H1 (cell line): ENCODE results near the gene SRGAP3. TPM values are rescaled to one million over a fixed set of nuclear protein-coding genes. Genes with fewer than 3 reads are reported as not detected.

Source experiments
- CTCF ChIA-PET: fragments of 300-600 bp; sonication (Branson Sonifier 250); formaldehyde crosslinking; loops from one replicate; lab custom pipeline; 2021; ENCODE audit not compliant: partially characterized antibody; lab: Charles Lee
- POLR2A ChIA-PET: fragments of 300-600 bp; sonication (Branson Sonifier 250); formaldehyde crosslinking; loops from one replicate; lab custom pipeline; 2021; ENCODE audit warnings: inconsistent platforms; ENCODE audit not compliant: partially characterized antibody; lab: Charles Lee
- DNase-seq, 2 experiments: peaks; one replicate each; pipeline versions ENCODE4 v3.0.0 to v3.0.0-alpha.2; 2010 to 2022; ENCODE audit warnings: low spot score in 2 of 2, low read depth in 1 of 2, mixed read lengths in 1 of 2
- FAIRE-seq: peaks from 2 replicates; lab custom pipeline; 2011; peaks lifted over from hg19 to GRCh38; lab: Jason Lieb, UNC
- H2AFZ ChIP-seq: 2 replicates; pipeline ENCODE4 v1.8.1; 2012; ENCODE audit warnings: low read length, inconsistent platforms
- H2AK5ac ChIP-seq: 2 replicates; pipeline ENCODE4 v1.6.1; 2013; ENCODE audit warnings: low read depth, low read length
- H2BK120ac ChIP-seq: replicated peaks from 2 replicates; pipeline ENCODE3; 2013; ENCODE audit warnings: low read depth, low read length, inconsistent platforms
- H2BK12ac ChIP-seq: 2 replicates; pipeline ENCODE4 v1.6.1; 2013; ENCODE audit warnings: low read depth, low read length
- H2BK15ac ChIP-seq: 2 replicates; pipeline ENCODE4 v1.6.1; 2013; ENCODE audit warnings: low read length
- H2BK20ac ChIP-seq: 2 replicates; pipeline ENCODE4 v1.6.1; 2013; ENCODE audit warnings: low read length
- H2BK5ac ChIP-seq: 2 replicates; pipeline ENCODE4 v1.6.1; 2013; ENCODE audit warnings: low read depth, low read length
- H3K14ac ChIP-seq: 2 replicates; pipeline ENCODE4 v1.6.1; 2013; ENCODE audit warnings: inconsistent platforms; ENCODE audit not compliant: insufficient read length
- H3K18ac ChIP-seq: 2 replicates; pipeline ENCODE4 v1.6.1; 2013; ENCODE audit warnings: low read length; ENCODE audit errors: extremely low read depth
- H3K23ac ChIP-seq: 2 replicates; pipeline ENCODE4 v1.6.1; 2013; ENCODE audit warnings: inconsistent platforms; ENCODE audit not compliant: insufficient read length
- H3K23me2 ChIP-seq: 2 replicates; pipeline ENCODE4 v1.6.1; 2013; ENCODE audit warnings: low read depth, low read length
- H3K27ac ChIP-seq: 2 replicates; pipeline ENCODE4 v1.6.1; 2011; ENCODE audit warnings: low read depth, low read length, inconsistent platforms
- H3K27me3 ChIP-seq, 4 experiments: replicated peaks in 1 of 4; 1 replicate in 1 of 4; 2 replicates in 3 of 4; pipeline versions ENCODE4 v1.6.1 to v1.8.1; 2011 to 2013; ENCODE audit warnings: low read length in 3 of 4, mild to moderate bottlenecking in 3 of 4, inconsistent platforms in 2 of 4, mixed read lengths in 2 of 4, moderate library complexity in 1 of 4; ENCODE audit not compliant: control insufficient read depth in 3 of 4, insufficient read depth in 3 of 4; ENCODE audit errors: extremely low read depth in 1 of 4
- H3K36me3 ChIP-seq, 4 experiments: 2 replicates each; pipeline versions ENCODE4 v1.6.1 to v1.8.1; 2011 to 2013; ENCODE audit warnings: mild to moderate bottlenecking in 4 of 4, low read length in 3 of 4, moderate library complexity in 2 of 4, control low read depth in 1 of 4, inconsistent platforms in 1 of 4; ENCODE audit not compliant: insufficient read depth in 4 of 4, control insufficient read depth in 2 of 4
- H3K4ac ChIP-seq: replicated peaks from 2 replicates; pipeline ENCODE3; 2013; ENCODE audit warnings: low read length, low read depth, mixed read lengths, inconsistent platforms; ENCODE audit not compliant: insufficient read length
- H3K4me1 ChIP-seq, 4 experiments: replicated peaks in 1 of 4; 1 replicate in 1 of 4; 2 replicates in 3 of 4; pipeline versions ENCODE4 v1.6.1 to v1.8.1; 2011 to 2013; ENCODE audit warnings: low read length in 3 of 4, inconsistent platforms in 2 of 4, mixed read lengths in 1 of 4; ENCODE audit not compliant: insufficient read depth in 4 of 4, control insufficient read depth in 3 of 4
- H3K4me2 ChIP-seq, 2 experiments: 2 replicates each; pipeline versions ENCODE4 v1.6.1 to v1.8.1; 2011 to 2013; ENCODE audit warnings: low read depth in 2 of 2, low read length in 2 of 2, control low read depth in 1 of 2, inconsistent platforms in 1 of 2, mild to moderate bottlenecking in 1 of 2; ENCODE audit not compliant: insufficient read depth in 1 of 2
- H3K4me3 ChIP-seq, 4 experiments: fragments of 200-600, 300-600 bp in 1 of 4; sonication (generic), shearing (Covaris generic), sonication (Bioruptor Twin) in 1 of 4; 2 replicates each; pipeline versions ENCODE4 v1.5.1 to v1.8.1; 2011 to 2016; ENCODE audit warnings: low read length in 4 of 4, low read depth in 3 of 4, control low read depth in 2 of 4, inconsistent platforms in 2 of 4, mild to moderate bottlenecking in 2 of 4, mixed read lengths in 1 of 4, moderate library complexity in 1 of 4; ENCODE audit not compliant: insufficient read depth in 2 of 4; ENCODE audit errors: extremely low read depth in 1 of 4
- H3K56ac ChIP-seq: replicated peaks from 2 replicates; pipeline ENCODE3; 2013; ENCODE audit warnings: low read depth, mild to moderate bottlenecking, mixed read lengths, low read length, inconsistent platforms; ENCODE audit not compliant: insufficient read length
- H3K79me1 ChIP-seq: 2 replicates; pipeline ENCODE4 v1.6.1; 2013; ENCODE audit warnings: low read depth, low read length, control low read depth
- H3K79me2 ChIP-seq, 2 experiments: 2 replicates each; pipeline versions ENCODE4 v1.6.1 to v1.8.1; 2012 to 2013; ENCODE audit warnings: low read length in 2 of 2, mild to moderate bottlenecking in 2 of 2, inconsistent platforms in 1 of 2; ENCODE audit not compliant: insufficient read depth in 2 of 2, control insufficient read depth in 1 of 2
- H3K9ac ChIP-seq, 4 experiments: replicated peaks in 1 of 4; 1 replicate in 1 of 4; 2 replicates in 3 of 4; pipeline versions ENCODE4 v1.6.1 to v1.8.1; 2011 to 2013; ENCODE audit warnings: low read depth in 3 of 4, low read length in 3 of 4, control low read depth in 2 of 4, mild to moderate bottlenecking in 2 of 4, moderate library complexity in 2 of 4, inconsistent platforms in 1 of 4; ENCODE audit errors: extremely low read depth in 1 of 4
- H3K9me3 ChIP-seq, 2 experiments: 2 replicates each; pipeline versions ENCODE4 v1.6.1 to v1.8.1; 2012 to 2013; ENCODE audit warnings: mild to moderate bottlenecking in 2 of 2, moderate library complexity in 2 of 2, control low read depth in 1 of 2, inconsistent platforms in 1 of 2, low read depth in 1 of 2, low read length in 1 of 2, mixed read lengths in 1 of 2; ENCODE audit not compliant: insufficient read depth in 2 of 2
- H4K20me1 ChIP-seq, 2 experiments: replicated peaks in 1 of 2; 2 replicates each; pipeline versions ENCODE3 to v1.8.1; 2011 to 2013; ENCODE audit warnings: inconsistent platforms in 2 of 2, low read length in 2 of 2, mild to moderate bottlenecking in 1 of 2; ENCODE audit not compliant: insufficient read depth in 2 of 2, control insufficient read depth in 1 of 2
- H4K5ac ChIP-seq: 2 replicates; pipeline ENCODE4 v1.6.1; 2013; ENCODE audit warnings: low read length, low read depth, mixed read lengths, inconsistent platforms; ENCODE audit not compliant: insufficient read length
- H4K8ac ChIP-seq: 2 replicates; pipeline ENCODE4 v1.8.0; 2013; ENCODE audit warnings: mild to moderate bottlenecking, moderate library complexity, low read length, inconsistent platforms; ENCODE audit not compliant: insufficient read depth; ENCODE audit errors: extremely low read depth
- H4K91ac ChIP-seq: replicated peaks from 2 replicates; pipeline ENCODE3; 2013; ENCODE audit warnings: low read length, mixed read lengths, inconsistent platforms; ENCODE audit not compliant: insufficient read length
- BRCA1 ChIP-seq: IDR thresholded peaks from 2 replicates; pipeline ENCODE4 v1.6.1; 2012; ENCODE audit warnings: low read depth, low read length, improper control_type of control experiment
- CBX8 ChIP-seq: fragments of 300-800, 300-1000 bp; sonication (generic); IDR thresholded peaks from 2 replicates; pipeline ENCODE4 v1.7.1; 2016; ENCODE audit warnings: low read depth, low read length, borderline replicate concordance
- CHD1 ChIP-seq: IDR thresholded peaks from 2 replicates; pipeline ENCODE4 v1.6.1; 2012; ENCODE audit warnings: low read depth, low read length, improper control_type of control experiment
- CHD2 ChIP-seq: IDR thresholded peaks from 2 replicates; pipeline ENCODE4 v1.6.1; 2012; ENCODE audit warnings: low read length, improper control_type of control experiment
- CTBP2 ChIP-seq: IDR thresholded peaks from 2 replicates; pipeline ENCODE4 v1.7.0; 2011; ENCODE audit warnings: borderline replicate concordance, mild to moderate bottlenecking, moderate library complexity, mixed read lengths, low read length; ENCODE audit not compliant: insufficient read depth, insufficient read length
- HDAC2 ChIP-seq, 2 experiments: fragments of 300-600 bp in 1 of 2; sonication (generic) in 1 of 2; IDR thresholded peaks; 2 replicates each; pipeline ENCODE4 v1.6.1; 2011 to 2012; ENCODE audit warnings: low read depth in 2 of 2, low read length in 2 of 2, mild to moderate bottlenecking in 2 of 2, moderate library complexity in 2 of 2, borderline replicate concordance in 1 of 2, inconsistent platforms in 1 of 2
- RXRA ChIP-seq: IDR thresholded peaks from 2 replicates; pipeline ENCODE4 v1.6.1; 2011; ENCODE audit warnings: low read depth, mild to moderate bottlenecking, low read length, moderate library complexity; ENCODE audit not compliant: insufficient read depth
- SUZ12 ChIP-seq: fragments of 200-600 bp; sonication (generic); IDR thresholded peaks from 2 replicates; pipeline ENCODE4 v1.6.1; 2012; ENCODE audit warnings: mild to moderate bottlenecking, inconsistent platforms, low read length, moderate library complexity, mixed read lengths
- TAF7 ChIP-seq: optimal IDR thresholded peaks from 2 replicates; pipeline ENCODE3; 2011; ENCODE audit warnings: low read depth, mild to moderate bottlenecking, inconsistent platforms, low read length, moderate library complexity, borderline replicate concordance
- TEAD4 ChIP-seq: IDR thresholded peaks from 2 replicates; pipeline ENCODE4 v1.6.1; 2012; ENCODE audit warnings: low read depth, low read length, inconsistent platforms, mixed read lengths
- YY1 ChIP-seq: IDR thresholded peaks from 2 replicates; pipeline ENCODE4 v1.6.1; 2011; ENCODE audit warnings: low read depth, mild to moderate bottlenecking, low read length
- WGBS, 2 experiments: shearing (Covaris generic) in 1 of 2; methylation state at CpG; one replicate each; pipeline versions ENCODE4 v1.1.6 to v1.1.7; 2013 to 2015; ENCODE audit warnings: low lambda C conversion rate in 2 of 2, mixed read lengths in 2 of 2, inconsistent platforms in 1 of 2, low coverage in 1 of 2, missing lambda C conversion rate in 1 of 2; ENCODE audit not compliant: insufficient replicate concordance in 2 of 2, insufficient coverage in 1 of 2, insufficient read length in 1 of 2; ENCODE audit errors: extremely low coverage in 1 of 2, missing lambda C conversion rate in 1 of 2; 5-methylcytosine and 5-hydroxymethylcytosine counted together
- polyA plus RNA-seq, 7 experiments: library from polyadenylated mRNA; depleted of rRNA in 3 of 7; stranded (reverse) in 5 of 7; unstranded in 2 of 7; fragments of >200 nt in 5 of 7; fragments of 200-250 nt in 2 of 7; gene quantifications; 1 replicate in 5 of 7; 2 replicates in 1 of 7; 4 replicates in 1 of 7; pipeline versions ENCODE4 v1.2.1 to v1.2.3, GENCODE V29; 2011 to 2013; ENCODE audit warnings: missing spikeins in 2 of 7, mixed read lengths in 2 of 7
- total RNA-seq: library from RNA; stranded (reverse); fragmentation: NEBNext Ultra II Directional; extraction: Animal tissue kit (Norgen Biotek cat#: 25700); gene quantifications from 2 replicates; pipeline ENCODE4 v1.2.1, GENCODE V29; 2021
- TF ChIP-seq, protein P1 (sequence below), 3 experiments: IDR thresholded peaks; 1 replicate in 2 of 3; 2 replicates in 1 of 3; pipeline versions ENCODE4 v1.5.1 to v1.6.1; 2011; ENCODE audit warnings: low read length in 3 of 3, mild to moderate bottlenecking in 3 of 3, inconsistent platforms in 2 of 3, low read depth in 1 of 3, moderate library complexity in 1 of 3; ENCODE audit not compliant: insufficient read depth in 1 of 3; ENCODE audit errors: control extremely low read depth in 1 of 3

The SRGAP3 gene
- total and polyA plus RNA-seq, 2 of the 8 experiments (the other 6 are each of a cell fraction or from before 2014, with no cell fraction given) = 5.8 to 11.4 TPM

- Histone ChIP-seq H3K27ac (no peak overlapping the region), H2AFZ (no peak overlapping the region), H4K91ac (no peak overlapping the region), H3K14ac (no peak overlapping the region), H3K79me2 (no peaks in the 10 kb centered on the region), H3K4me3 (no peak overlapping the region), H3K79me1 (no peaks in the 10 kb centered on the region), H2BK12ac (no peak overlapping the region), H4K20me1 (no peaks in the 10 kb centered on the region), H4K8ac (no peak overlapping the region), H3K4ac (no peak overlapping the region), H4K5ac (no peak overlapping the region), H3K9me3 (no peaks in the 10 kb centered on the region), H2BK5ac (no peak overlapping the region), H2BK15ac (no peak overlapping the region), H3K23ac (no peak overlapping the region), H2BK20ac (no peak overlapping the region), H3K4me2 (no peak overlapping the region), H3K4me1 (peaks cover 0 to 6% (median 3%) of the 10 kb centered on the region in 4 experiments; a peak in 4 of 7 replicates), H2BK120ac (no peak overlapping the region), H3K36me3 (no peaks in the 10 kb centered on the region), H3K27me3 (no peaks in the 10 kb centered on the region), H3K9ac (no peak overlapping the region), H2AK5ac (no peak overlapping the region), H3K23me2 (no peaks in the 10 kb centered on the region), H3K56ac (no peak overlapping the region), H3K18ac (no peak overlapping the region)
- 90% methylated on average over 1 of the region's 1 CpG; no CpG with 5 or more reads in 1 of the 2 experiments for WGBS, 2 experiments
- POLR2A ChIA-PET = no interaction called here
- CTCF ChIA-PET = interaction anchor here (0.6 to 13.2 kb wide), 8 partner anchors 7 to 132 kb away, joined by 3 to 176 read pairs (median 6); no protein-coding TSS in a partner anchor
- FAIRE-seq (no peak), DNase-seq (no peak)
- TF ChIP-seq, protein P1, sequence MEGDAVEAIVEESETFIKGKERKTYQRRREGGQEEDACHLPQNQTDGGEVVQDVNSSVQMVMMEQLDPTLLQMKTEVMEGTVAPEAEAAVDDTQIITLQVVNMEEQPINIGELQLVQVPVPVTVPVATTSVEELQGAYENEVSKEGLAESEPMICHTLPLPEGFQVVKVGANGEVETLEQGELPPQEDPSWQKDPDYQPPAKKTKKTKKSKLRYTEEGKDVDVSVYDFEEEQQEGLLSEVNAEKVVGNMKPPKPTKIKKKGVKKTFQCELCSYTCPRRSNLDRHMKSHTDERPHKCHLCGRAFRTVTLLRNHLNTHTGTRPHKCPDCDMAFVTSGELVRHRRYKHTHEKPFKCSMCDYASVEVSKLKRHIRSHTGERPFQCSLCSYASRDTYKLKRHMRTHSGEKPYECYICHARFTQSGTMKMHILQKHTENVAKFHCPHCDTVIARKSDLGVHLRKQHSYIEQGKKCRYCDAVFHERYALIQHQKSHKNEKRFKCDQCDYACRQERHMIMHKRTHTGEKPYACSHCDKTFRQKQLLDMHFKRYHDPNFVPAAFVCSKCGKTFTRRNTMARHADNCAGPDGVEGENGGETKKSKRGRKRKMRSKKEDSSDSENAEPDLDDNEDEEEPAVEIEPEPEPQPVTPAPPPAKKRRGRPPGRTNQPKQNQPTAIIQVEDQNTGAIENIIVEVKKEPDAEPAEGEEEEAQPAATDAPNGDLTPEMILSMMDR (IDR thresholded peaks at IDR 0.05; ENCODE audit: control extremely low read depth in 1 of 3, insufficient read depth in 1 of 3, low read depth in 1 of 3, low read length in 3 of 3) = no peak
- TF ChIP-seq YY1 (no peak), CHD2 (no peak), TAF7 (no peak), RXRA (no peak), CBX8 (no peak), BRCA1 (no peak), TEAD4 (no peak), CHD1 (no peak), SUZ12 (no peak), HDAC2 (IDR thresholded peaks at IDR 0.05; ENCODE audit: borderline replicate concordance in 1 of 2, low read depth in 2 of 2, low read length in 2 of 2) (no peak), CTBP2 (no peak)
Observed at GRCh38 chr3:8979262-8979661, 270.2 kb downstream of the SRGAP3 start.
